ENCODE results near the gene CDH22. TPM values are rescaled to one million over a fixed set of nuclear protein-coding genes. Genes with fewer than 3 reads are reported as not detected.

CDH22 gene, protein sequence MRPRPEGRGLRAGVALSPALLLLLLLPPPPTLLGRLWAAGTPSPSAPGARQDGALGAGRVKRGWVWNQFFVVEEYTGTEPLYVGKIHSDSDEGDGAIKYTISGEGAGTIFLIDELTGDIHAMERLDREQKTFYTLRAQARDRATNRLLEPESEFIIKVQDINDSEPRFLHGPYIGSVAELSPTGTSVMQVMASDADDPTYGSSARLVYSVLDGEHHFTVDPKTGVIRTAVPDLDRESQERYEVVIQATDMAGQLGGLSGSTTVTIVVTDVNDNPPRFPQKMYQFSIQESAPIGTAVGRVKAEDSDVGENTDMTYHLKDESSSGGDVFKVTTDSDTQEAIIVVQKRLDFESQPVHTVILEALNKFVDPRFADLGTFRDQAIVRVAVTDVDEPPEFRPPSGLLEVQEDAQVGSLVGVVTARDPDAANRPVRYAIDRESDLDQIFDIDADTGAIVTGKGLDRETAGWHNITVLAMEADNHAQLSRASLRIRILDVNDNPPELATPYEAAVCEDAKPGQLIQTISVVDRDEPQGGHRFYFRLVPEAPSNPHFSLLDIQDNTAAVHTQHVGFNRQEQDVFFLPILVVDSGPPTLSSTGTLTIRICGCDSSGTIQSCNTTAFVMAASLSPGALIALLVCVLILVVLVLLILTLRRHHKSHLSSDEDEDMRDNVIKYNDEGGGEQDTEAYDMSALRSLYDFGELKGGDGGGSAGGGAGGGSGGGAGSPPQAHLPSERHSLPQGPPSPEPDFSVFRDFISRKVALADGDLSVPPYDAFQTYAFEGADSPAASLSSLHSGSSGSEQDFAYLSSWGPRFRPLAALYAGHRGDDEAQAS
- total RNA-seq, result 0.14 to 0.18 TPM in 2 of 3 replicates, not detected in the other

DNA sequence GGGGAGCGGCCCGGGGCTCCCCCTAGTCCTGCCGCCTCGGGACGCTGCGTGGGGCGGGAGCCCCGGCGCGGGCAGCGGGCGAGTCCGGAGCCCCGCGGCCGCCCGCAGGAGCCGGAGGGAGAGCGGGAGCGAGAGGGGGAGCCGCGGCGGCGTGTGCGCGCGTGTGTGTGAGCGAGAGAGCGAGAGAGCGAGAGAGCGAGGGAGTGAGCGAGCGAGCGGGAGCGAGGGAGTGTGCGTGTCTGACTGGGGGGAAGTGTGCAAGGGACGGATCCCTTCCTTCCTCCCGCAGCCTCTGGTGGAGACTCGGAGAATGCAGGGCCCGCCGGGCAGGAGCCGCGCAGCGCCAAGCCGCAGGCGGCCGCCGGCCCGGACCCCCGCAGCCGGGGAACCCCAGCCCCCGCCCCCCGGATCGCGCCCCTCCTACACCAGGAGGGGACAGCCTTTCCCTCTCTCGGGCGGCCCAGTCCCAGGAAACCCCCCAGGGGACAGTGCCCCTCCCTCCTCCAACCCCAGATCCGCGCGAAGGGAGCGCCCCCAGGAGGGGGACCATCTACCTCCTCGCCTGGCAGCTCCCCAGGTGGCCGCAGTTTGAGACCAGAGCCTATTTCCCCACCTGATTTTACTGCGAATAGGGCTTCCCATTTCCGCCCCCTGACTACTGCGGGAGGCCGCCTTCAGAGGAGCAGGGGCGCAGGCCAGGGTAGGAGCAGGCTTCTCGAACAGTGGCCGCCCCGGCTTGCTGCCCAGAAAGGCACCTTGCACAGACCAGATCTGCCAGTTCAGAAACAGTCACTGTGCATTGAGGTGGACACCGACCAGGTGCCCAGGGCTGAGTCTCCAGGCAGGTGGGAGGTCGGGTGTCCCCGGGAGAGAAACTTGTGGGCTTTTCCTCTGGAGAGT, at the start of gene CDH22:
TSS of gene CDH22 (minus strand) at position 241 of the 900 bp plus-strand sequence. CDS start 57,204 bp downstream, outside the sequence.
- H3K9me3 Mint-ChIP-seq, result no peaks in the 10 kb centered on the region
- H3K27me3 Mint-ChIP-seq (ENCODE audit: low read depth), result peaks cover 87% of the 10 kb centered on the region
- TF ChIP-seq, protein P1, sequence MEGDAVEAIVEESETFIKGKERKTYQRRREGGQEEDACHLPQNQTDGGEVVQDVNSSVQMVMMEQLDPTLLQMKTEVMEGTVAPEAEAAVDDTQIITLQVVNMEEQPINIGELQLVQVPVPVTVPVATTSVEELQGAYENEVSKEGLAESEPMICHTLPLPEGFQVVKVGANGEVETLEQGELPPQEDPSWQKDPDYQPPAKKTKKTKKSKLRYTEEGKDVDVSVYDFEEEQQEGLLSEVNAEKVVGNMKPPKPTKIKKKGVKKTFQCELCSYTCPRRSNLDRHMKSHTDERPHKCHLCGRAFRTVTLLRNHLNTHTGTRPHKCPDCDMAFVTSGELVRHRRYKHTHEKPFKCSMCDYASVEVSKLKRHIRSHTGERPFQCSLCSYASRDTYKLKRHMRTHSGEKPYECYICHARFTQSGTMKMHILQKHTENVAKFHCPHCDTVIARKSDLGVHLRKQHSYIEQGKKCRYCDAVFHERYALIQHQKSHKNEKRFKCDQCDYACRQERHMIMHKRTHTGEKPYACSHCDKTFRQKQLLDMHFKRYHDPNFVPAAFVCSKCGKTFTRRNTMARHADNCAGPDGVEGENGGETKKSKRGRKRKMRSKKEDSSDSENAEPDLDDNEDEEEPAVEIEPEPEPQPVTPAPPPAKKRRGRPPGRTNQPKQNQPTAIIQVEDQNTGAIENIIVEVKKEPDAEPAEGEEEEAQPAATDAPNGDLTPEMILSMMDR (IDR thresholded peaks at IDR 0.05; ENCODE audit: unreplicated experiment), result peak; percentile 39
- peaks cover 7% of the 10 kb centered on the region for H3K4me1 Mint-ChIP-seq
- peak in 1 of 2 experiments; percentile 70 for DNase-seq (ENCODE audit: low spot score in 2 of 2, unreplicated experiment in 2 of 2)
- H3K36me3 Mint-ChIP-seq, result no peaks in the 10 kb centered on the region
- H3K27ac Mint-ChIP-seq, result no peak within 1 kb of the TSS
- H3K4me3 Mint-ChIP-seq, result peak within 1 kb of the TSS; percentile 69

- TF ChIP-seq, protein P1 (IDR thresholded peaks at IDR 0.05; ENCODE audit: unreplicated experiment), result no peak
- H3K4me1 Mint-ChIP-seq, result no peaks in the 10 kb centered on the region
- H3K9me3 Mint-ChIP-seq, result no peaks in the 10 kb centered on the region
- H3K27me3 Mint-ChIP-seq (ENCODE audit: low read depth), result no peaks in the 10 kb centered on the region
- DNase-seq (ENCODE audit: low spot score in 2 of 2, unreplicated experiment in 2 of 2), result no peak
- H3K27ac Mint-ChIP-seq, result no peak overlapping the region
- H3K36me3 Mint-ChIP-seq, result peaks cover 8% of the 10 kb centered on the region
- H3K4me3 Mint-ChIP-seq, result no peak overlapping the region
Measured at GRCh38 chr20:46357030-46357514, 48.8 kb upstream of the CDH22 start.

- DNase-seq (ENCODE audit: low spot score in 2 of 2, unreplicated experiment in 2 of 2), result no peak
- Mint-ChIP-seq H3K4me1 (no peaks in the 10 kb centered on the region), H3K27ac (no peak overlapping the region), H3K9me3 (no peaks in the 10 kb centered on the region), H3K4me3 (no peak overlapping the region), H3K27me3 (ENCODE audit: low read depth) (no peaks in the 10 kb centered on the region), H3K36me3 (peaks cover 8% of the 10 kb centered on the region)
- TF ChIP-seq, protein P1 (IDR thresholded peaks at IDR 0.05; ENCODE audit: unreplicated experiment), result no peak
Measured at GRCh38 chr20:46356195-46357029, 48.1 kb upstream of the CDH22 start.

DNA sequence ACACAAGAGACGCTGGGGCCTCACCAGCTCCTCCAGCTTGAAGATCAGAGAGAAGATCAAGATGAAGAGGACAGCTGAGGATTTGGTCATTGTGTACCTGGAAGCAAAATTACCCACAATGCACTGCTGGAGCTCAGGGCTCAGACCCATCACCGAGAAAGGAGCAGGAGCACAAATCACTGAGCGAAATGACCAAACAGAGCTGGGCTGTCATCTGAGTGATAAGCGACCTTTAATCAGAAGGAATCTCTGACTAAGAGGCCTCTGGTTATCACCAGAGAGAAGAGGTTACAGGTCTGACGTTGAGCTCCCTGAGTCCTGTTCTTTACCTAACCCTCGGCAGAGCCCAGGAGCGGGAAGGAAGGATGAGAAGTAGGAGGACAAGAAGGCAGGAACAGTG, 47.5 kb upstream of the CDH22 start:
- H3K36me3 Mint-ChIP-seq, result peaks cover 10% of the 10 kb centered on the region
- H3K27me3 Mint-ChIP-seq (ENCODE audit: low read depth), result no peaks in the 10 kb centered on the region
- H3K4me1 Mint-ChIP-seq, result peaks cover 6% of the 10 kb centered on the region
- TF ChIP-seq, protein P1 (IDR thresholded peaks at IDR 0.05; ENCODE audit: unreplicated experiment), result no peak
- H3K27ac Mint-ChIP-seq, result no peak overlapping the region
- H3K9me3 Mint-ChIP-seq, result no peaks in the 10 kb centered on the region
- H3K4me3 Mint-ChIP-seq, result no peak overlapping the region
- no peak for DNase-seq (ENCODE audit: low spot score in 2 of 2, unreplicated experiment in 2 of 2)

All from mesothelial cell of epicardium (in vitro differentiated cells).